GM03348 (cell line): ENCODE measurements around the gene SLCO3A1.
A peak's percentile ranks its signal among the peaks of the same experiment; 100 is the strongest.

ENCODE experiments used
- DNase-seq: peaks from one replicate; pipeline ENCODE4 v3.0.0; 2012; ENCODE audit warnings: low spot score

SLCO3A1 gene

DNA sequence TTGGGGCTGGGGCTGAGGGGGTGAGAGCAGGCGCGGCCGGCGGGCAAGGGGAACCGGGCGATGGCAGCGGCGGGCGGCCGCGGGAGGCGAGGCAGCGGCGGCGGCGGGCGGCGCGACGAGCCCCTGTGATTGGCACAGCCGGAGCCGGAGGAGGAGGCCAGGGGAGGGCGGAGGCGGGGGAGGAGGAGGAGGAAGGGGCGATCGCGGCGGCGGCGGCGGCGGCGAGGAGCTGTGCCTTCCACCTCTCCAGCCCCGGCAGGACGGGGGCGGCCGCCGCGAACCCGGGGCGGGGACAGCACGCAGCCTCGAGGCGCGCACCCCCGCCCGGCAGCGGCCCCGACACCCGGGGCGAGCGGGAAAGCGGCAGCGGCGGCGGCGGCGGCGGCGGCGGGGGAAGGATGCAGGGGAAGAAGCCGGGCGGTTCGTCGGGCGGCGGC lies at the start of gene SLCO3A1:
Gene SLCO3A1, plus strand, starts transcription at position 198 of the 437 bp plus-strand sequence.
- DNase-seq: peak; percentile 91

DNA sequence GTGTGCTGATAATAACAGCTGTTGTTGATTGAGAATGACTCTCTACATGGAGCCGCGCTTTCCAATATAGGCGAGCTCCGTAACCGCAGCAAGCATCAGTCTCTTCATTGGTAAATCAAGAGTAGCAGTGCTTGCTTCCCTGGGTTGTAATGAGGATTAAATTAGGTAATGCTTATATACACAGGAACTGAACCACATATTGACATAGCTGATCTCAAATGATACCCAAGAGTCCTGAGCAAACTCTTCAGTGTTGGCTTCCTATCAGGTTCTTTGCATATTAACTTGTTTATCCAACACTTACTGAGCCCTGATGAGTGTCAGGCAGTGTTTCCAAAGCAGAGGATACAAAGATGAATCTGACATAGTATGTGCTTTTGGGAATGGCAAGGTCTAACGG lies 46.4 kb upstream of the SLCO3A1 start:
- no peak for DNase-seq

DNA sequence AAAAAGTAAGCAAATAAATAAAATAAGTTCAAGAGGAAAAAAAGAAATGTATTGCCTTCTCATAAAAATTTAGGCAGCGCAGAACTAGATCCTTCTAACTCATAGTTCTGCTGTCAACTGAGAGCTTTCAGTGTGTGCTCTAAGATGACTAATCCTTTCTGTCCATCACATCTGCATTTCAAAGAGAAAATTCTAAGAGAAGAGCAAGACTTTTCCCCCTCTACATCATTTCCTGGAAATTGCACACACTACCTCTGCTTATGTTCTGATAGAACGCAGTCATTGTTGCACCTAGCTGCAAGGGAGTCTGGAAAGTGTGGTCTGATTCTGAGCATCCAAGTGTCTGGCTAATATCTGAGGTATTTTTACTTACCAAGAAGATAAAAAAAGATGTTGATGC lies 39.6 kb upstream of the SLCO3A1 start:
- no peak for DNase-seq

DNA sequence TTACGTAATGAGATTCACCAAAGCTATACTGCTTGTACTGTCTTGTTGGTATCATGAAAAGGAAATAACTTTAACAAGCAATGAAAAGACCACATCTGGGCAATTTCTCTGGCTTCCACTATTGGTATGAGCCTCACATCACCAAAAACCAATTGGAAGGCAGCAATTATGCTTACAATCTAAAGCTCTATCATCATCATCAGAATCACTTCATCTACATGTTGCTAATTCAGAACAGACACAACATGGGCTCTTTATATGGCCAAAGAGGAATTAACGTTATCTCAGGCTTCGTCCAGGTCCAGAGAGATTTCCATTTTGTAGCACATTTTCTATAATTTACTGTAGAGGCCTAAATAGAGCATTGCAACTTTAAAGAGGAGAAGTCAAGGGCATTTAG lies 36.6 kb upstream of the SLCO3A1 start:
- no peak for DNase-seq

DNA sequence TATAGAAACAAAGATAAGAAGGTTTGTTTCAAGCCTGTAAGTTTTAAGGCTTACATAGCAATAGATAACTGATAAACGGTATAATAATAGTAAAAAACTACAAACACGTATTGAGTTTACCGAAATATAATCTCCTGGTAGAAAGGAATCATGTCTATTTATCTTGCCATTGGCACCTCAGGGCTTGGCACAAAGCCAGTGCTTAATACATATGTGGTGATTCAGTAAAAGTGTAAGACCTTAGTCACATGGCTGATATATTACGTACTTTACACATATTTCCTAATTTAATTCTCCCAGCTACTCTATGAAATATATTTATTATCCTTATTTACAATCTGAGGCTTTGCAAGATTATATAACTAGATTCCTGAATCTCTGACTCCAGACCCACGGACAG lies 32.0 kb upstream of the SLCO3A1 start:
- no peak for DNase-seq

DNA sequence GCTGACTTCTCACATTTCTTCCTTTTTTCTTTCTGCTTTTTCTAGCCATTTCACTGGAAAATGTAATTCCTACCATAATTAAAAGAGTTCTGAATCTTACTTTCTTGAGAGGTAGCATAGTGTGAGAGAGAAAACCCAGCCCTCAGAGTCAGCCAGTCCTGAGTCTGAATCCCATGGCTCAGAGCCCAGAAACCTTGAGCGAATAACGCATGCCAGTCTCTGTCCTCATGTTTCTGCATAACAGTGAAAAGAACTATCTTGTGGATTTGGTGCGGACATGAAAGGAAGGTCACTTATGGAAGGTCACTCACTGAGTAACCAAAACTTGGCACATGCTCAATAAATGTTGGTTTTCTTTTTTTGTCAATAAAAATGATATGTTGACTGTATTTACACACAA lies 29.3 kb upstream of the SLCO3A1 start:
- DNase-seq: no peak

DNA sequence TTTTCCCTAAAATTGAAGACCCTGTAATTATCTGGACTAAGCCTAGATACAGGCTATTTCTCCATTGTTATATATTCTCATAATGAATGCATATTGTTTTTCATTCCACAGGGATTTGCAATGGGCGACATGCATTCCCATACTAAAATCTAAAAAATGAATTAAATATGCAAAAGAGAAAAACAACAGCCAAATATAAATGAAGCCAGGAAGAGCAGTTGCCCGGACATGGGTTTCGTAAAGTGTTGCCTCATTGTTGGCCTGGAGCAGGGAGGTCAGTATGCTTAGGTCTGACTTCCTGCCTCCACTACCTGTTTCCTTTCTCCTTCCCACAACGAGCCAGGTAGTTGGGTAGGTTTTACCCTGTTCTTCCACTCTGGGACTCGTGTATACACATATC lies 27.1 kb upstream of the SLCO3A1 start:
- DNase-seq: no peak

DNA sequence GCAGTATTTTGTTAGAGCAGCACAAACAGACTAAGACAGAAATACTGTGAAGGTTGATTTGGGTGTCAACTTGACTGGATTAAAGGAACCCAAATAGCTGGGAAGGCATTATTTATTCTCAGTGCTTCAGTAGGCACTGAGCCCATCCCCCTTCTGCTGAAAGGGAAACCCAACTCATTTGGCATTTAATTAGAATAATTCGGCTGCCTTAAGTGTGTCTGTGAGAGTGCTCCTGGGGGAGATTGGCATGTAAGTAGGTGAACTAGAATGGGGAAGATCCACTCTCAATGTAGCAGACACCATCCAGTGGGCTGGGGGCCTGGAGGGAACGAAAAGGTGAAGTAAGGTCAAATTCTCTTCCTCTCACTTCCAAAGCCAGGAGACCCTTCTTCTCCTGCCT lies 20.5 kb upstream of the SLCO3A1 start:
- no peak for DNase-seq

DNA sequence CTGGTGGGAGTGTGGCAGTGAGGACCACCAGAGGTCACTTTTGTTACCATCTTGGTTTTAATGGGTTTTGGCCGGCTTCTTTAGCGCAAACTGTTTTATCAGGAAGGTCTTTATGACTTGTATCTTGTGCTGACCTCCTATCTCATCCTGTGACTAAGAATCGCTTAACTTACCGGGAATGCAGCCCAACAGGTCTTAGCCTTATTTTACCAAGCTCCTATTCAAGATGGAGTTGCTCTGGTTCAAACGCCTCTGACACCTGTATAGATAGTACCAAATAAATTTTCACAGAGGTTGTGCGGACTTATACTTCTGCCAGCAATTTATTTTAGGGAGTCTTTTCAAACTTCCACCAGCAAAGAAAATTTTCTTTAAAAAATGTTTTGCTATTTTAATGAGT lies 13.6 kb upstream of the SLCO3A1 start:
- no peak for DNase-seq

DNA sequence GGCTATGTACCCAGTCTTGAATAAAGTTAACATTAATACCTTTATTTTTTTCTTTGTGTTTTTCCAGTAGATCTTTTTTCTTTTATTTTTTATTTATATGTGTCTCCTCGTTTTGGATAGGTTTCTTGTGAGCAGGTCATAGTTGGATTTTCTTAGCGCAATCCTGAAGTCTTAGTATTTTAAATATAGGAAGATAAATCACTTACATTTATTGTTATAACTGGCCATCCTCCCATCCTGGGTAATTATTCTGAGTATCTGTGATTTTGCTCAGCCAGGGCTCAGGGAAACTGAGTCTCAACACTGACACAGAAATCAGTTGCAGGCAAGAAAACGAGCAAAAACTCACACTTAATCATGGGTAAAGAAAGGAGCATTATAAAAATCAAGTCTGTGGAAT lies 11.6 kb upstream of the SLCO3A1 start:
- DNase-seq: no peak

DNA sequence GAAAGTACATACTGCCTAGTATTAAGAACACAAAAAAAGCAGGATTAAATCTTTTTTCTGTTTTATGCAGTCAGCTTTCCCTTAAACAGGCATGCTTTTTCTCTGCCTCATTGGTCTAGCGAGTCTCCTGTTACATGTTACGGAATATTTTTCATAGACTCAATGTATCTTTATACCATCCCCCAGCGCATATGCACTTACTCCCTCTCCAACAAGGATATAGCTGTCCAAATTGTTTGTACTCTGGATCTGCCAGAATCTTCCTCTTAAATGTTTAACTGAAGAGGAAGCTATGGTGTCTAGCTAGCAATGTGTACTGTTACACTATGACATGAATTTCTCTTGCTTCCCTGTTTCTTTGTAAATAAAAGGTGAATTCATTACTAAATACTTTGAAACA lies 9.2 kb upstream of the SLCO3A1 start:
- no peak for DNase-seq

DNA sequence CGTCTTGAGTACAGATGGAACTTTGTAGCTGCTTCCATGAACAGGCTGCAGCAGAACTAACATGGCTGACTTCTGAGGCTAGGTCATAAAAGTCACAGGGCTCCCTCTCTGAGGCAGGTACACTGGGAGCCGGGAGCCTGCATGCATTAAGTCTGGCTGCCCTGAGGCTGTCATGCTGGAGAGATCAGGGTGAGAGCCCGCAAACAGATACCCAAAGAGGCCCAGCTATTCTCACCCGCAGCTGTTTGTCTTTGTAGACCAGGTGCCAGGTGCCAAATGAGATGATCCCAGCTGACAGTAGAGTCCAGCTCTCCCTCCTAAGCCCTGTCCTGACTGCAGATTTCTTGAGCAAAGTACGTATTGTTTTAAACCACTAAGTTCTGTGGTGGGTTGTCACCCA lies 8.6 kb upstream of the SLCO3A1 start:
- no peak for DNase-seq

DNA sequence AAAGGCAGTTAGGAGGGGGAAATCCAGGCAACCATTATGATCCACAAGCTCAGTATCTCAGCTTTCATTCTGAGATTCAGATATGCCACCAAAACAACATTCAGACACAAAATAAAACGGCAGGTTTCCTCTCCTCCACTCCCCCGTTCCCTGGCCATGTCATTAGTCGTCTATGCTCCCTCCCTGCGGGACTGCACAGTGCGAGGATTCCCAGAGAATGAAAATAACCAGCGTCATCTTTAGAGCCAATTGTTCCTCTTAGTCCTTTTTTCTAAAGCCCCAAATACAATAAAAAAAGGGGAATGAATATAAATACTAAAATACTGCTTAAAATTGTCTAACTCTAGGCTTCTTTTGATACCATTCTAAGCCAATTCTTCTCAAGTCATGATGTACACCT lies 7.8 kb upstream of the SLCO3A1 start:
- no peak for DNase-seq

DNA sequence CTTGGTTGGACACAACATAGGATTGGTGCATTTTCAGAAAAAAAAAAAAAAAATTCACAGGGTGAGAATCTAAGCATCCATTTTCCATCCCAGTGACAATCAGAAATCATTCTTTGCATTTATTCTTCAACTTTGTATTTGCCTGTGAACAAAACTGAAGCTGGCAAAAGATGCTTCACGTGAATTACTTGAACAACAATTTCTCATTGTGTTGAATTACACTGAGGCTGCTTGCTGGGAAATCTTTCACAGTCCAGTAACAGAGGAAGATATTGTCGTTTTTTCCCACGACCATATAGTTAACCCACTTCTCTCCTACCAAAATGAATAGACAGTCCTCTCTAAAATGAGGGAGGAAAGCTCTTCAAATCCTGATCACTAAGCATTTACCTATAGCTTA lies 4.3 kb upstream of the SLCO3A1 start:
- DNase-seq: no peak

DNA sequence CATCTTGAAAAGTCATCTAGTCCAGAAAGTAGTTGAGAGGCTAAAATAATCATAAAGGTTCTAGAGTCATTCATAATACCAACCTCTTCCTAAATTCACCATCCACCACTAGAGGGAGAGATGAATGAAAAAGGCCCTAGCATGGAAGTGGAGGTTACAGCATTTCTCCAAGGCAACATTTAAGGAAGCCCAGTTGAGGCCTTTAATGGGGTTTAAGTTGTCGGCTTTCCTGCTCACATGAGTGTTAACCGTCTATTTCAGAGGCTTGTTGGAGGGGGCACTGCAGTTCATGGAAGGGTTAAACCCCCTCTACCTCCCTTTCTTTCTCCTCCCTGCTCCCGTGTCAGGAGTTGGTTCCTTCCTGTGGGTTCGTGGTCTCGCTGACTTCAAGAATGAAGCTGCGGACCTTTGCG lies 3.8 kb upstream of the SLCO3A1 start:
- DNase-seq: peak; percentile 77

DNA sequence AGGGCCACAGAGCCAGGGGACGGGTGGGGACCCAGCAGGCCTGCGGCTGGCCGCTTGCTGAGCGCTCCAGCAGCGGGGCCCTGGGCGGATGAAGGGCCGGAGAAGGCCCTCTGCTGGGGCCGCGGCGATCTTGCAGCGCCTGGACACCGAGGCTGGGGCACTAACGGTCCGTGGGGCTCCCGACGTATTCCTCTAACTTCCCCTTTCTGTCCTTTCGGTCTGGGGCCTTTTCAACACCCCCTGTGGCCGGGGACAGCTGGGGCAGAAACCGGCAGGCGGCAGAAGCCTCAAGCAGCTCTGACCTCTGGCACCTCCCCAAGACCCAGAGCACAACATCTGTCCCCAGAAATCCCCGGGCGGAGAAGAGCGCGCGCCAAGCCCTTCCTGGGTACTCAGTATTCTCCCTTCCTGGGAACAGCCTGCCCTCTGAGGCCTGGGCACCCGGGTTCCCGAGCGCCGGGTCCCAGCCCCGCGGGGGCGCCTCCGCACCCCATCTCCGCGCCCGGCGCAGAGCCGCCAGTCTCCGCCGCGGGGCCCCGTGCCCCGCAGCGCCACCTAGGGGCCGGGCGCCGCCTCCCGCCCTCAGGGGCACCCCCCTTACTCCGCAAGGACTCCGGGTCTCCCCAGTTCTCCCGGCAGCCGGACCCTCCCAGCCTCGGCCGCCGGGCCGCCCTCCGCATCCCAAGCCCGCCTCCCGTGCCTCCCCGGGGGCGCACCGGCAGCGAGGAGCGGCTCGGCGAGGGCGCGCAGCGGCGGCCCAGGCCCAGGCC lies 582 bp upstream of the SLCO3A1 start:
- DNase-seq: peak; percentile 96

DNA sequence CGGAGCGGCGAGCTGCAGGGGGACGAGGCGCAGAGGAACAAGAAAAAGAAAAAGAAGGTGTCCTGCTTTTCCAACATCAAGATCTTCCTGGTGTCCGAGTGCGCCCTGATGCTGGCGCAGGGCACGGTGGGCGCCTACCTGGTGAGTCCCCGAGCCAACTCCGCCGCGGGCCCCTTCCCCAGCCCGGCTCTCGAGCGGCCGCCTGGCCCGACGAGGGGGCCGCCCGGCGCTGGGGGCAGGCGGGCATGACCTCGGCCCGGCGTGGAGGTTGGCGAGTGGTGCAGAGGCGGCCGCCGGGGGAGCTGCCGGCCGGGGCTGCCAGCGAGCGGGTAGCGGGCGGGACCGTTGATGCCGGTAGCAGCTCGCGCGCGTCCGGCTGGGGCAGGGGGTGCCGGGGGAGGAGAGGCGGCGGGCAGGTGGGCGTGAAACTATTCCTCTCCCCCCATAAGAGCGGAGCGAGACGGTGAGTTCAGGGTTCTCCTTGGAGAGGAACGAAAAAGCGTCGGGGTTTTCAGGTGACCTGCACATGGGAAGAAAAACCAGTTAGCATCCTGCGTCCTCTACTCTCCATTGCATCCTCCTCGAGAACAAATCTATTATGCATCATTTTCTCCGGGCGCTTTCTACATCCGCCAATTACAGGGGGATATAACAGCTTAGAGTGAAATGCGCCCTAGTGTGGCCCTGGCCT lies 585 bp downstream of the SLCO3A1 start:
- peak; percentile 83 for DNase-seq

DNA sequence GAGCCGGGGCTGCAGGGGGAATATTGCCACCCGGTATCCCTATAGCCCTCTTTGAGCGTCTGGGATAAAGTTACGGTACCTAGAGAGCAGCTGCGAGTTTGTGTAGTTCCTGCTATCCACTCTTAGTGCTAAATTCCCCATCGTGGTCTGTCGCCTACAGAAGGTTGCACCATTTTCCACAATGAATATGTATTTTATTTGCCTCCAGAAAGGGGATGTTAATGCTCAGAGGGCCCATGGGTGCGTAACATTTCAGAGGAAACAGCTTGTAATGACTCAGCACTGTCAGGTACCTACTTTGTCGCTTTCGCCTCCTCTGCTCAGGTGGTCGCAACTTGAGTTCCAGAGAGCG lies 1.1 kb downstream of the SLCO3A1 start:
- no peak for DNase-seq

DNA sequence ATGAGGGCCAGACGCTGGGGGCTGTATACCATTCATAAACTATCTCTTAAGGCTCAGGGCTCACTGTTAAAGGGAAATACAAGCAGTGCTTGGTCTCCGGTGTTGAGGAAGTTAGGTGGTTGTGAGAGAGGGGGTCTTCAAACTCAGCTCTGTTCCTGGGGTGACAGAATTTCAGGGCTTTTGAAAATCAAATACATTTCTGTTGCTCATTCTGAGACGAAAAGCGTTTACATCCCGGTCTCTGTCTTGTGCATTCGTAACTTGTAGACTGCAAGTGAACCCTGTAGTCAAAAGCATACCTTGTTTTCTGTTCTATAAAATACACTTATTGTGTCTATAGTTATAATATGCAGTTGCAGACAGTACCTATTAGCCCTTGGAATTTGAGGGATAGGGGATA lies 1.7 kb downstream of the SLCO3A1 start:
- DNase-seq: no peak

DNA sequence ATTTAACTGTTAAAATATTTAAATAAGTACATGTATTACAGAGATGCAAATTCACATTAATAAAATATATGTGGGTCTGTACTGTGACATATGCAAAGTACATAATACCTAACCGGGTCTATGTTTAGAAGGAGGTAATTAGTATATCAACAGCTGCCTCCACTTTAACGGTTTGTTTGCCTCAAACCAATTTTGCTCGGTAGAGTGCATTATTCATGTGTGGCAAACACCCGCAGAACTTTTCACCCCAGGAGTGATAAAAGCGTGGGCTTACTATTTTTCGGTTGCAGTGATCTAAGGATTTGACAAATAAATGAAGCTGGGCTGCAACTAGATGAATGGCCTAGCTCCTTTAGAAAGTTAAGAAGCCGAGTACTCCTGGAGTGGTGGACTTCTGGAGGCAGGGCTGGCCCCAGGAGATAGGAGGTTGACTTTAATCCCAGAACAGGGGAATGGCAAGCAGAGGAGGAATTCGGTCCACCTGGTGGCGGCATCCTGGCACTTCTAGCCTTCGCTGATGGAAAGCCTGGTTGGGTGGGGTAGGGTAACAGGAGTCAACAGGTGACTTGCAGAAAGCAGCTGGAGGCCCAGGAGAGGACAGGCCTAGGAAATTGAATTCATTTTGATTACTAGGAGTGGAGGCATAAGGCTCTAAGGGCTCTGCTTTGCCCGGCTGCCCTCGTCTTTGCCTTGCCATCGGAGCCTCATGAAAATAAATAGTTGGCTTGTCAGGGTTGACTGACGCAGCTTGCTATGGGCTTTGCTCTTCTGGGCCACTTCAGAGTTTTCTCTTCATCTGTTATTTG lies 2.4 kb downstream of the SLCO3A1 start:
- DNase-seq: no peak

DNA sequence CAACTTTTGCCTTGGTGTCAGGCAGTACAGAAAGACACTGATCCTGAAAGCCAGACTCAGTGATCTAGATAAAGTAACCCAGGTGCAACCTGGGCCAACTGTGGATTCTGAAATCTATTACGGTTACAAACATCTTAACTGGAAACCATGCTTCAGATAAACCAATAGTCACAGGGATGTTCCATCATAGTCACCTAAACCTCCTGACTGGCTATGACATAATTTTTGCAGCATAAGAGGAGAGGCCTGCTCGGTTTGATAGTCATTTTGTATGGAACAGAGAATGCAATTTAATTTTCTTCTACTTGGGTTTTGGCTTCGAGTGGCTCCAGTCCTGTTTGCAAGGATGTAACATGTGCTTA lies 3.7 kb downstream of the SLCO3A1 start:
- DNase-seq: no peak

DNA sequence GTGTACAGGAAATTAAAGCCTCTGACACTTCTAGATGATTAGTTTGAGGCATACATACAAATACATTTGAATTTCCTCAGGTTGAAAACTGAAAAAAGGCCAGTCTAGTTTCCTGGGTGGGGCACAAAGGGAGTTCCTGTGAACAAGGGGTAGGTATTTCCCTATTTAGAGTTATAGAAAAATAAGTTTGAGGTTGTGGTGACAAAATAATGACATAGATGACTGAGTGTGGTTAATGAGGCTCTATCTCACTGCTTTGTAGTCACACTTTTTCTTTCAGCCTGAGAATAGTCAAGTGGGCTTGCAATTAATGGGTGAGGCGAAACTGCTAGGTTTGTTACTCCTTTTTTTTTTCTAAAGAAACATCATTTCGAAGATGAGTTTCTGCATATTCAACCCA lies 4.3 kb downstream of the SLCO3A1 start:
- no peak for DNase-seq

DNA sequence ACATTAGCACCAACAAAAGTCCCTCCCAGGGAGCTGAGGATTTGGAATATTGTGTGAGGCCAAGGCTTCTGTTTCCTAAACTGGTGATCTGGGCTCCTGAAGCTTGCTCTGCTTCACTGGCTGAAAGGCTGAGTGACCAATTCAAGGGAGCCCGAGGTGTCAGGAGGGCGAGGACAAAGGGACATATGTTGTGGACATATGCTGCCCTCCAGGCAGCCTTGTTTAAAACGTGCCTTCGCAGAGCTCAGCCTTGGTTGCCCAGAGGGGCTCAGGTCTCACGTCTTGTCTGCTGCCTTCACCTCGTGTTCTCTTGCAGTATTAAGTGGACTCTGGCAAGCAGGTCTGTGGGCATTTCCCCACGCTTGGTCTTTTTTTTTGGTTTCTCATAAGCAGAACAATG lies 7.0 kb downstream of the SLCO3A1 start:
- DNase-seq: no peak
